Activated effector memory CD4-positive, alpha-beta T cell treated with anti-CD3 and anti-CD28 coated beads, Interleukin-2, amount 50 U/mL, for 16 hours (primary cell): ENCODE data around the gene NEU4.

Experiments
- DNase-seq: peaks from one replicate; pipeline ENCODE4 v3.0.0-alpha.2; 2020

NEU4 gene

GRCh38 chr2:241808721-241809382 is at the start of gene NEU4:
Gene NEU4, plus strand, starts transcription at chr2:241809193. Its CDS starts 5,292 bp downstream, at chr2:241814485.
- DNase-seq, result no peak

GRCh38 chr2:241759893-241760292 is 49.1 kb upstream of the NEU4 start:
- DNase-seq, result peak; percentile 60

DNA sequence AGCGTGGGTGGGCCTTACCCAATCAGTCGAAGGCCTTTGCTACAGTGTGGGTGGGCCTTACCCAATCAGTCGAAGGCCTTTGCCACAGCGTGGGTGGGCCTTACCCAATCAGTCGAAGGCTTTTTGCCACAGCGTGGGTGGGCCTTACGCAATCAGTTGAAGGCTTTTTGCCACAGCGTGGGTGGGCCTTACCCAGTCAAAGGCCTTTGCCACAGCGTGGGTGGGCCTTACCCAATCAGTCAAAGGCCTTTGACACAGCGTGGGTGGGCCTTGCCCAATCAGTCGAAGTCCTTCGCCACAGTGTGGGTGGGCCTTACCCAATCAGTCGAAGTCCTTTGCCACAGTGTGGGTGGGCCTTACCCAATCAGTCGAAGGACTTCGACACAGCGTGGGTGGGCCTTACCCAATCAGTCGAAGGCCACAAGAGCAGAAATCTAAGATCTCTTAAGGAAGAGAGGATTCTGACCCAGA is 48.7 kb upstream of the NEU4 start:
- peak; percentile 66 for DNase-seq

DNA sequence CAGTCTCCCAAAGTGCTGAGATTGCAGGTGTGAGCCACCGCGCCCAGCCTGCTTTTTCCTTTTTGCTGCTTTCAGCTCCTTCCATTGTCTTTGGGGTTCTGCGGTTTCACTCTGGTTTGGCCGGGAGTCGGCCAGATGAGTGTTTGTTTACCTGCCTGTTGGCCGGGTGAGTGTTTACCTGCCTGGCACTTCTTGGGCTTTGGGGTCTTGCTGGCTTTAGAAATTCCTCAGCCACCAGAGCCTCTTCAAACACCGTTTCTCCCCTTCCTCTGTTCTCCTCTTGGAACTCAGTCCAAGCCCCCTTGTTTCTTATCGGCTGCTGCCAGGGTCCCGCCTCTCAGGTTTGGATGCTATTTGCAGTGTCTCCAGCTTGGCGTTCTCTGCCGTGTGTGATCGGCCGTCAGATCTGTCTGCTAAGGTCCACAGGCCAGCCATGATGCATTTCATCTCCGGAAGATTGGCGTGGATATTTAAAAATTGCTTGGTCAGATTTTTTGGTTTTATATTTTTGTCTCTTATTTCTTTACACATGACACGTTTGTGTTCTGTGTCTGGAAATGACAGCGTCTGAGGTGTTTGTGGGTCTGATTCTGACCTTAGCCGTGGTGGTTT is 46.6 kb upstream of the NEU4 start:
- peak; percentile 63 for DNase-seq

GRCh38 chr2:241762933-241763369 is 46.0 kb upstream of the NEU4 start:
- DNase-seq, result peak; percentile 82

- peak; percentile 60 for DNase-seq
Observed at GRCh38 chr2:241763551-241764274, 45.3 kb upstream of the NEU4 start.

GRCh38 chr2:241764275-241765241 is 44.4 kb upstream of the NEU4 start:
- peak; percentile 60 for DNase-seq

DNA sequence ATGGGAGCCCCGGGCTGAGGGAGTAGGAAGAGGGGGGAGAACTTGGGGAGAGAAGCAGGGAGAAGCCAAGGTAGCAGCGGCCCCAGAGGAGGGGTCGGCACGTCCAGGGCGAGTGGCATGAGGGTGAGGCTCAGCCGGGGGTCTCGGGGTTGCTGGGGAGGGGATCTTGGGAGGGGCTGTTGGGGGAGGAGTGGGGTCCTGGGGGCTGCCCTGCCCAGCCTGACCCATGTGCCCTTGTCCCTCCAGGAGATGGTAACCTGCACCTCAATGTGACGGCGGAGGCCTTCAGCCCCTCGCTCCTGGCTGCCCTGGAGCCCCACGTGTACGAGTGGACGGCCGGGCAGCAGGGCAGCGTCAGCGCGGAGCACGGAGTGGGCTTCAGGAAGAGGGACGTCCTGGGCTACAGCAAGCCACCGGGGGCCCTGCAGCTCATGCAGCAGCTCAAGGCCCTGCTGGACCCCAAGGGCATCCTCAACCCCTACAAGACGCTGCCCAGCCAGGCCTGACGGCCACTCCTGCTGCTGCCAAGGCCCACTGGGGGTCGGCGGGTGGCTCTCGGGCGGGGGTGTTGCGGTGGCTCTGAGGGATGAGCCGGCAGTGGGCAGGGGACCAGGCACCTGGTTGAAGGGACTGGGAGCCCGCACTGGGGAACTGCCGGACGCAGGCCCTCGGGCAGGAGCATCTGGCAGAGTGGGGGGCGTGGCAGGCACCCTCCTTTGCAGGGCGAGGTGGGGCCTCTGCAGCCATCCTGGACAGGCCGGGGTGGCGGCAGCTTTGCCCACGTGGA is 41.3 kb upstream of the NEU4 start:
- peak; percentile 61 for DNase-seq

GRCh38 chr2:241768251-241768711 is 40.7 kb upstream of the NEU4 start:
- peak; percentile 57 for DNase-seq

GRCh38 chr2:241768850-241769249 is 40.1 kb upstream of the NEU4 start:
- DNase-seq, result peak; percentile 59

DNA sequence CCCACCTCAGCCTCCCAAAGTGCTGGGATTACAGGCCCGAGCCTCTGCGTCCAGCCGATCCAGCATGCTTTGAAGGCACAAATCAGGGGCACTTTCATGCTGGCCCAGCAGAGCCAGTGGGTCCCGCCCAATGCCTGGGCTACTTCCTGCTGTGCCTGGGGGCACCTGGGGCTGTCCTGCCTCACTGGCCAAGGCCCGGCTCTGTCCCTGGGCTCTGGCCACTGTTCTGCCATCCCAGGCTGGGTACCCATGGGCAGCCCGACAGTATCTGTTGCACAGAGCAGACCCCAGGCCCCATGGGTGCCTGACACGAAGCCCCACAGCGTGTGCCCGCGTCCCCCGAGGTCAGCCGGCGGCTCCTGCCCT is 39.2 kb upstream of the NEU4 start:
- DNase-seq, result peak; percentile 58

GRCh38 chr2:241770185-241770935 is 38.6 kb upstream of the NEU4 start:
- peak; percentile 55 for DNase-seq

GRCh38 chr2:241770936-241771285 is 38.1 kb upstream of the NEU4 start:
- DNase-seq, result peak; percentile 56

DNA sequence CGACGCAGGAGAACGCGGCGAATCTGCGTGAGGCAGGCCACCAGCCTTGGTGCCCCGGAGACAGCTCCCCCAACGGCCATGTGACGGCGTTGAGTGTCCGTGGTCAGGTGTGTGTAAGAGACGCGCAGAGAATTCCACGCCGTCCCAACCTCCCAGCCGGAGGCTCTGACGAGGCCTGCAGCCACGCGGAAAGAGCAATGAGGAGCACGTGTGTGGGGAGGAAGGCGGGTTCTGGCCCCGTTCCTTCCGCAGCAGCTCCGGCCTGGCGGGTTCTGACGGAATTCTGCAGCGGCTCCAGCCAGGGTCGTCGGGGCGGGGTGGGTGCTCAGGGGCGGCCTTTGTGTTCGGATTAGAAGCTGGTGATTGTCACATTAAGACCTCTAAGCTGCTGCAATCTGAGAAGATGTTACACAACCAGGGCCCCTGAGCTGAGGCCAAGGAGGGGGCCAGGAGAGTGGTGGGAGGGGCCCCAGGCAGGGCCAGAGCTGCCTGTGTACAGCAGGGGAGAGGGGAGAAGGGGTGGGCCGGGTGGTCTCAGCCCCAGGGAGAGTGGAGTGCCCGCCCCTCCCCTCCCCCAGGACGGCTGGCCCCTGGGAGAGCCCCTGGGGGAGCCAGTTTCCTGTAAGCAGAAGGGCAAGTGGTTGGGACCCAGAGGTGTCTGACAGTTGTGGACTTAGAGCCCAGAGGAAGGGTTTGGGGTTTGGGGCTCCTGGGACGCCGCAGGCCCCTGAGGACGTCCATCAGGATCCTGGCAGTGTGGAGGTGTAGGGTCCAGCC is 37.5 kb upstream of the NEU4 start:
- DNase-seq, result peak; percentile 56

- DNase-seq, result peak; percentile 68
Observed at GRCh38 chr2:241772063-241772499, 36.9 kb upstream of the NEU4 start.

GRCh38 chr2:241773511-241774418 is 35.2 kb upstream of the NEU4 start:
- DNase-seq, result peak; percentile 62

- DNase-seq, result peak; percentile 60
Observed at GRCh38 chr2:241774419-241775222, 34.4 kb upstream of the NEU4 start.
